Measurements from ENCODE around the gene LRPAP1. TPM values are rescaled to one million over a fixed set of nuclear protein-coding genes. Genes with fewer than 3 reads are reported as not detected.

Gene LRPAP1
- total RNA-seq, 1 donor, result 82.9 TPM

GRCh38 chr4:3510481-3510880 lies 21.7 kb downstream of the LRPAP1 start:
- Histone ChIP-seq H3K9me3 (ENCODE audit: low read depth, low read length) (no peaks in the 10 kb centered on the region), H3K4me3 (ENCODE audit: low read length) (no peak overlapping the region), H3K4me1 (ENCODE audit: insufficient read depth, low read length) (no peaks in the 10 kb centered on the region), H3K27me3 (ENCODE audit: insufficient read depth, low read length) (no peaks in the 10 kb centered on the region)

DNA sequence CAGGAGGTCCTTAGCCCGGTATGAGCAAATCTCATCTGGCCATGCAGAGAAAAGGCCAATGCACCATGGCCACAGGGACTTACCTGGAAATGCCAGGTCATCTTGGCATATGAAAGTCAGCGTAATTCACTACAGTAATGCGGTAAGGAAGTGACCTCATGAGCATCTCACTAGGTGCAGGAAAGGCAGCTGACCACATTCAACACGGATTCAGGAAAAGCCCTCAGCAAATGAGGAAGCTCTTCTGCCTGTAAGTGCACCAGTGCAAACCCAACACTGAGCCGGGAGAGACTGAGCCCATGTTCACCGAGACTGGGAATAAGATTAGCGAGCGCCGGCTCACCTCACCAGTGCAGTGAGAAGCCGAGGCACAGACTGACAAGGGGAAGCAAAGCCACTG lies 23.7 kb downstream of the LRPAP1 start:
- H3K4me3 ChIP-seq (ENCODE audit: low read length), result no peak overlapping the region

GRCh38 chr4:3505231-3505630 lies 27.0 kb downstream of the LRPAP1 start:
- Histone ChIP-seq H3K27me3 (ENCODE audit: insufficient read depth, low read length) (no peaks in the 10 kb centered on the region), H3K4me3 (ENCODE audit: low read length) (no peak overlapping the region), H3K9me3 (ENCODE audit: low read depth, low read length) (no peaks in the 10 kb centered on the region), H3K4me1 (ENCODE audit: insufficient read depth, low read length) (no peaks in the 10 kb centered on the region)

More for the DNA sequence above, 23.7 kb downstream of the LRPAP1 start:
- Histone ChIP-seq H3K27me3 (ENCODE audit: insufficient read depth, low read length) (no peaks in the 10 kb centered on the region), H3K9me3 (ENCODE audit: low read depth, low read length) (no peaks in the 10 kb centered on the region), H3K4me1 (ENCODE audit: insufficient read depth, low read length) (no peaks in the 10 kb centered on the region)

DNA sequence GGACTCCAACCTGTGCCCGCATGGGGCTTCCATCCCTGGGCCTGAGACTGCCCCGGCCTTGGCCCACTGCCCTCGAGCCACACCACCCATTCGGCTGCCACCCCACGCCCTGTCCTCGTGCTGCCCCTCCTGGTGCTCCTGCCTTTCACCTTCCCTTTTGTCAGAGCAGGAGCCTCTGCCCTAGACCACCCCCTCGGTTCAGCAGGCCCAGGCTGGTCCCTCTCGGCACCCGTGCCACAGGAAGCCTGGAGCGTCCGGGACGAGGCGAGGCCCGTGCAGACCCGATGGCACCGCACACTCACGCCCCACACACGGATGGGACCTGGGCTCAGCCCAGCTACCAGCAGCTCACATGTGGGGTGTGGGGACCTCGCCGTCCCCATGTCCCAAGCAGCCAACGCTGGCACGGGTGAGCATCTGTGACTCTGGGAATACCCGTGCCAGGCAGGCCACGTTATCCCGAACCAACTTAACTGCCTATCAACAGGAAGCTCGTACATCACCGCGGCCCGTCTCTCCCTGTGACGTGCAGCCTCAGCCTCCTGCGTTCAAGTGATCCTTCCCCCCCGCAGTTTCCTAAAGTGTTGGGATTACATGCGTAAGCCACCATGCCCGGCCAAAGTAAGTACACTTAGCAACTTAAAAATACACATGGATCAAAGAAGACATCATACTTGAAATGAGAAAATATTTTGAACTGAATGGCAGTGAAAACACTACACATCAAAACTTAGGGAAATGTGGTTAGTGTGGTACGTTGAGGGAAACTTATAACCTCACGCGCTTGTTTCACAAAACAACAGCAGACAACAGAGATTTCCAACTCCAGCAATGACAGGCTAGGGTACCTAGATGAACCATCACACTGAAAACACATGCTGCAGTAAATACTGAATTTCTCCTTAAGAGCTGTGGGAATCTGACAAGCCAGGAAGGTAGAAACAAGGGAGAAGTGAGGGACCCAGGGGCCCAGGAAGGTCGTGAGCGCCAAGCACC lies 29.0 kb downstream of the LRPAP1 start:
- Histone ChIP-seq H3K4me1 (ENCODE audit: insufficient read depth, low read length) (no peaks in the 10 kb centered on the region), H3K9me3 (ENCODE audit: low read depth, low read length) (no peaks in the 10 kb centered on the region), H3K27me3 (ENCODE audit: insufficient read depth, low read length) (no peaks in the 10 kb centered on the region), H3K4me3 (ENCODE audit: low read length) (no peak overlapping the region)

- no peaks in the 10 kb centered on the region for H3K4me1 ChIP-seq (ENCODE audit: insufficient read depth, low read length)
- H3K27me3 ChIP-seq (ENCODE audit: insufficient read depth, low read length), result no peaks in the 10 kb centered on the region
- H3K4me3 ChIP-seq (ENCODE audit: low read length), result no peak overlapping the region
- no peaks in the 10 kb centered on the region for H3K9me3 ChIP-seq (ENCODE audit: low read depth, low read length)
Measured at GRCh38 chr4:3501825-3502425, 30.3 kb downstream of the LRPAP1 start.

DNA sequence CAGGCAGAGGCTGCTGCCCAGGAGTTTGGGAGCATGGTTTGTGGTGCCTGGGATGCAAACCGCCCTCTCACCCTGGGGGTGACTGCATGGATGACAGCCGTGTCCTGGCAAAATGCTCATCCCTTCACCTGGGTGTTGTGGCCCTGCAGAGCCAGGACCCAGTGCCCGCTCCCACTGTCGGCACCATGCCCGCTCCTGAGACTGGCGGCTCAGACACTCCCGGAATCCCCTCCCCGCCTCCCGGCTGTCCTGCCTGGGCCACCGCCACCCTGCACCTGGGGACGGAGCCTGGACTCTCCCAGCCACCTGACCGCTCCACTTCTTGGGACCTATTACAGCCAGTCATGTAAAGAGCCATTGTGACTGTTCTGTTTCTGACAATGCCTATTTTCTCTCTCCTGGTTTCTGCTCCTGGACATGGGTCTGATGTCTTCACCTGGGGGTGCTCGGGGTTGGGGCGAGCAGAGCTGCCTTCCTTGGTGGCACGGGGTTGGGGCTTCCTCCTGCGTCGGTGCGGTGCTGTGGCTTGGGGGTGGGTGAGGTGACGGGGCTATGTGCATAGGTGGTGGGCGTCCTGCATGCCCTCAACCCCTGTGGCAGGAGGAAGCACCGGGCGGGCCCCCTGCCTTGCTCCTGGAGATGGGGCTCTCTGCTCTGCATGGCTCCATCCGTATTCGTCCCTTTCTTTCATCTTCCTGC lies 30.9 kb downstream of the LRPAP1 start:
- Histone ChIP-seq H3K9me3 (ENCODE audit: low read depth, low read length) (no peaks in the 10 kb centered on the region), H3K27me3 (ENCODE audit: insufficient read depth, low read length) (no peaks in the 10 kb centered on the region), H3K4me3 (ENCODE audit: low read length) (no peak overlapping the region), H3K4me1 (ENCODE audit: insufficient read depth, low read length) (no peaks in the 10 kb centered on the region)

- no peaks in the 10 kb centered on the region for H3K9me3 ChIP-seq (ENCODE audit: low read depth, low read length)
- no peaks in the 10 kb centered on the region for H3K4me1 ChIP-seq (ENCODE audit: insufficient read depth, low read length)
- no peak overlapping the region for H3K4me3 ChIP-seq (ENCODE audit: low read length)
- no peaks in the 10 kb centered on the region for H3K27me3 ChIP-seq (ENCODE audit: insufficient read depth, low read length)
Measured at GRCh38 chr4:3500634-3501101, 31.6 kb downstream of the LRPAP1 start.

- no peaks in the 10 kb centered on the region for H3K4me1 ChIP-seq (ENCODE audit: insufficient read depth, low read length)
- H3K9me3 ChIP-seq (ENCODE audit: low read depth, low read length), result no peaks in the 10 kb centered on the region
- H3K27me3 ChIP-seq (ENCODE audit: insufficient read depth, low read length), result no peaks in the 10 kb centered on the region
- no peak overlapping the region for H3K4me3 ChIP-seq (ENCODE audit: low read length)
Measured at GRCh38 chr4:3500111-3500510, 32.1 kb downstream of the LRPAP1 start.

DNA sequence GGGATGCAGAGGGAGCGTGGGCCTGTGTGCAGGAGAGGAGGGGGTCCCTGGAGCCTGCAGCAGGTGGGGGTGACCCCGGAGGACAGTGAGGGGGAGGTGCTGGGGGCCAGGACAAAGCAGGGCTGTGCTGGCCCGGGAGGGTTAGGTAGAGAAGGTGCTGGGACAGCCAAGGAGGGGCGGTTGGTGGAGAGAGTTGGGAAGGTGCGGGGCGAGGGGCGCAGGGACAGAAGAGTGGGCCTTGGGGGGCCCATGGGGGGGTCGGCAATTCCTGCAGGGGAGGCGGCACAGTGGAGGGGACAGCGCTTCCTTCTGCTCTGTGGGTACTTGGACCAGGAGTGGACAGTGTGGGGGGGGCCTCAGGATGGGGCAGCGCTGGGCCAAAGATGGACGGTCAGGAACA lies 32.5 kb downstream of the LRPAP1 start:
- H3K4me1 ChIP-seq (ENCODE audit: insufficient read depth, low read length), result no peaks in the 10 kb centered on the region
- H3K9me3 ChIP-seq (ENCODE audit: low read depth, low read length), result no peaks in the 10 kb centered on the region
- H3K4me3 ChIP-seq (ENCODE audit: low read length), result no peak overlapping the region
- no peaks in the 10 kb centered on the region for H3K27me3 ChIP-seq (ENCODE audit: insufficient read depth, low read length)

DNA sequence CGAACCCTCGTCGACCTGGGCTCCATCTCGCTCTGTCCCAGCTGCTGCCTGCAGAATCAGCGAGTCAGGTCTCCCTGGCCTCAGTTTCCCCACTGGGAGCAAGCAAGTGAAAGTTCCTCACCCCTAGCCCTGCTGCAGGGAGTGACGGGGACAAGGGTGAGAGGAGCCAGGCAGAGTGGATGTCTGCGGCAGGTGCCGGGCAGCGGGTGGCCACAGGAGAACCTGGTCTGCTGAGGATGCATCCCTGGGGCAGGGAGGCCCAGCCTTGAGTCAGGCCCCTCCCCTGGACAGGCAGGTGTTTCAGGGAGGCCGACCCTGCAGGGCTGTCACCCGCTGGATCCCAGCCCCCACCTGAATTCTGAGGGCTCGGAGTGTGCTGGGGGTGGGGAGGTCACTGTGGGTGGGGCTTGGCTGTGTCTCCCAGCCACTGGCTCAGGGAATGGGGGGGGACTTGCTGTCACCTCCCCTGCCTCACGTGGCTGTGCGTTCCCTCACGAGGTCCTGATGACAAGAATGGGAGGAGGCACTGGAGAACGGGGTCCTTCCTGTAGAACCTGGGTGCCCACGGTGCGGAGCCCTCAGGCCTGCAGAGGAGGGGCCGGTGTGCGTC lies 33.2 kb downstream of the LRPAP1 start:
- H3K27me3 ChIP-seq (ENCODE audit: insufficient read depth, low read length), result no peaks in the 10 kb centered on the region
- H3K9me3 ChIP-seq (ENCODE audit: low read depth, low read length), result no peaks in the 10 kb centered on the region
- H3K4me1 ChIP-seq (ENCODE audit: insufficient read depth, low read length), result no peaks in the 10 kb centered on the region
- H3K4me3 ChIP-seq (ENCODE audit: low read length), result no peak overlapping the region

GRCh38 chr4:3498407-3498806 lies 33.8 kb downstream of the LRPAP1 start:
- H3K9me3 ChIP-seq (ENCODE audit: low read depth, low read length), result no peaks in the 10 kb centered on the region
- H3K27me3 ChIP-seq (ENCODE audit: insufficient read depth, low read length), result no peaks in the 10 kb centered on the region
- H3K4me3 ChIP-seq (ENCODE audit: low read length), result no peak overlapping the region
- H3K4me1 ChIP-seq (ENCODE audit: insufficient read depth, low read length), result no peaks in the 10 kb centered on the region

DNA sequence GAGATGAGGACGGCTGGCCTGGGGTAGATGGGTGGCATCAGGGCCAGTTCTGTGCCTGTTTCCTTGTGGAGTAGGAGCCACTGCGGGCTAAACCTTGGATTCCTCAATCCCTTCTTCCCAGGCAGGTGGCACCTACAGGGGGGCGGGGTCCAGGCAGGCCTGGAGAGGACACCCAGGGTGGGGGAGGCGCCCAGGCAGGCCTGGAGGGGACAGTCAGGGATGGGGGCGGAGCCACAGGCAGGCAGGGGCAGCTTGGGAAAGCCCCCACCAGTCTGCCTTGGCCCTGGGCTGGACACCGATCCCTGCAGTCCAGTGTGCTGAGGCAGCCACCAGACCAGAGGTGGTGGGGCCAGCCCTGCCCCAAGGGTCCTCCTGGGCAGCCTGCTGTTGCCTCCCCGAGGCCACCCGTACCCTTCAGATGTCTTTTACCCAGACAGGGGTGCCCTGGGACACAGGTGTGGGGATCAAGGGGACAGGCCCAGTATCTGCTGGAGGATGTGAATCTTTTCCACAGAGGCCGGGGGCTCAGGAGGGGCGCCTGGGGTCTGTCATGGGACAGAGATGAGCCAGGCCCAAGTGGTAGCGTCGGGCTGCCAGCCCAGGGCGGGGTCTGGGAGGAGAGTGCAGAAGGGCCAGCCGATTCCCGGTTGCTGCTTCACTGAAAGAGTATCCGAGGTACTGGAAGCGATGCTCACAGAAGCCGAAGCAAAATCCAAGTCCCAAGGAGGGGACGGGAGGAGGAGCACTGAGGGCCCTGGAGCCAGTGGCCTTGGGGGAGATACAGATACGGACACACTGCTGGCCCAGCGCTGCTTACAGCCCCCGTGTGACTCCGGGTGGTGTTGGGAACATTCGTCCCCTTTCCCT lies 34.5 kb downstream of the LRPAP1 start:
- no peaks in the 10 kb centered on the region for H3K4me1 ChIP-seq (ENCODE audit: insufficient read depth, low read length)
- no peak overlapping the region for H3K4me3 ChIP-seq (ENCODE audit: low read length)
- no peaks in the 10 kb centered on the region for H3K27me3 ChIP-seq (ENCODE audit: insufficient read depth, low read length)
- H3K9me3 ChIP-seq (ENCODE audit: low read depth, low read length), result no peaks in the 10 kb centered on the region

- no peaks in the 10 kb centered on the region for H3K27me3 ChIP-seq (ENCODE audit: insufficient read depth, low read length)
- no peaks in the 10 kb centered on the region for H3K9me3 ChIP-seq (ENCODE audit: low read depth, low read length)
- no peaks in the 10 kb centered on the region for H3K4me1 ChIP-seq (ENCODE audit: insufficient read depth, low read length)
- no peak overlapping the region for H3K4me3 ChIP-seq (ENCODE audit: low read length)
Measured at GRCh38 chr4:3497095-3497494, 35.1 kb downstream of the LRPAP1 start.

DNA sequence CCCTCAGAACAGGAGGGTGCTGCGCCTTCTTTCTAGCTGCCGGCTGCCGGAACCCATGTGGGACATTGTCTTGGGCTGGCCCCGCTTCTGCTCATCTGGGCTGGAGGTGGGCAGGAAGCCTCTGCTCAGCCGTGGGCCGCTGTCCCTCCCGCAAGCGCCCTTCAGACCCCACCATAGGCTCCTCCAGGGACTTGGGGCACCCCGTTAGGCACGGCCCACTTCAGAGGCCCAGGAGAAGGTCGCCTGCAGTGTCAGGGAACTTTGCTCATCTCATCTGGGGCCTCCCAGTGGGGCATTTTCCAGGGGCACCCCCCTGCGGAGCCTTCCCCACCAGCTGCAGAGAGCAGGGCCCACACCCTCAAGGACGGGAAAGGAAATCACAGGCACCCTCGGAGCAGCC lies 36.2 kb downstream of the LRPAP1 start:
- no peaks in the 10 kb centered on the region for H3K4me1 ChIP-seq (ENCODE audit: insufficient read depth, low read length)
- H3K9me3 ChIP-seq (ENCODE audit: low read depth, low read length), result no peaks in the 10 kb centered on the region
- no peak overlapping the region for H3K4me3 ChIP-seq (ENCODE audit: low read length)
- H3K27me3 ChIP-seq (ENCODE audit: insufficient read depth, low read length), result no peaks in the 10 kb centered on the region

Data from mononuclear cell (primary cell).